ENCODE data around the gene MCUB.
"Not testable (repeated sequence)": the region's sequence is repeated elsewhere in the genome, so short reads cannot be mapped to it uniquely, and the experiment has no call there.

The MCUB gene

DNA sequence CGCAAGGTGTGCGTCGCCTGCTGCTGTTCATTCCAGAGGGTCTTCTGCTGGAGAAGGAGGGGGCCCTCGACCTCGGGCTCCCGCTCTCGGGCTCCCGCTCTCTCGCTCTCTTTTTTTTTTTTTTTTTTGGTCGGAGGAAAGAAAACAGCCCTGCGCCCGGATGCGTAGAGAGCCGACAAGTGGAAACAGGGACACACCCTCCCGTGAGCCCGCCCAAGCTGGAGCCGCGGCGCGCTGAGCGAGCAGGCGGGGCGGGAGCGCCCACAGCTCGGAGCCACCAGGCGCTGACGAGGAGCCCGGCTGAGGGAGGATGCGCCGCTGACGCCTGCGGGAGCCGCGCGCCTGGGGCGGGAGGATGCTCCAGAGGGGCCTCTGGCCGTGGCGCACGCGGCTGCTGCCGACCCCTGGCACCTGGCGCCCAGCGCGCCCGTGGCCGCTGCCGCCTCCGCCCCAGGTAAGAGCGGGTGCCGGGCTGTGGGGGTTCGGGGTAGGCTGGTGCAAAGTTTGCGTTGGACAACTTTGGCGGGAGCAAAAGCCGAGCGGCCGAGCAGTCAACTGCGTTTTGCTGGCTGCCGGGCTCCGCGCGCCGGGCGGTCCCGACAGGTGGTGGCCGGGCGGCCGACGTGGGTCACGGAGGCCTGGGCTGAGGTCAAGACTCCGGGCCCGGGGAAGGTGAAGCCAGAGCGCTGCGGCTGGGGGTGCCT is at the start of gene MCUB:
Gene MCUB, plus strand, starts transcription at position 264 of the 704 bp plus-strand sequence. Its CDS starts 92 bp downstream, at position 356.
- DNase-seq, result peak; percentile 31

GRCh38 chr4:109510687-109511086 is 49.4 kb upstream of the MCUB start:
- no peak for DNase-seq

GRCh38 chr4:109511414-109511813 is 48.6 kb upstream of the MCUB start:
- no peak for DNase-seq

DNA sequence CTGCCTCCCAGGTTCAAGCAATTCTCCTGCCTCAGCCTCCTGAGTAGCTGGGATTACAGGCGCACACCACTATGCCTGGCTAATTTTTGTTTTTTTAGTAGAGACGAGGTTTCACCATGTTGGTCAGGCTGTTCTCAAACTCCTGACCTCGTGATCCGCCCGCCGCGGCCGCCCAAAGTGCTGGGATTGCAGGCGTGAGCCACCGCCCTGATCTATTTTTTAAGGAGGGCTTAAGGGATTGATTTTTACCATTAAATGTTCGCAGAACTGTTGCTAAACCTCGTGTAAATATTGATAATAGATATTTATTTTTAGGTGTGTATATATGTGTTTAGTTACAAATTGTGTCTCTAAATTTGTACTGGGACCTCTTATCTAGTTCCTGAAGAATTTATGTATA is 46.7 kb upstream of the MCUB start:
- not testable (repeated sequence) for DNase-seq

DNA sequence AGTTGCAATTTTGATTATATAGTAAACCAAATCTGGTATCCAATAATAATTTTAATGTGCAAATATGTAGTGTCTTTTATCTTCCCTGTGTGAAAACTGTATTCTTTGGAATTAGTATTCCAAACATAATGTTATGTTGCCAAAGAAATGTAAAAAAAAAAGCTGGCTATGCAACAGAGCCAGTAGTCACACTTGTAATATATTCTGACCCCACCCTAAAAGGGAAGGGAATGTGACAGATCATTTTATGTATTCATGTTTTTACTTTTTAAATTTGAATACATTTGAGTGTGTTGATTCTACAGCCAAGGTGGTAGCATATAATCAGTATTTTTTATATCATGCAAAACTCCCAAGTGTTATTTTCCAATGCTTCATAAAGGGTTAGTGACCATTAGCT is 27.9 kb upstream of the MCUB start:
- DNase-seq, result no peak

DNA sequence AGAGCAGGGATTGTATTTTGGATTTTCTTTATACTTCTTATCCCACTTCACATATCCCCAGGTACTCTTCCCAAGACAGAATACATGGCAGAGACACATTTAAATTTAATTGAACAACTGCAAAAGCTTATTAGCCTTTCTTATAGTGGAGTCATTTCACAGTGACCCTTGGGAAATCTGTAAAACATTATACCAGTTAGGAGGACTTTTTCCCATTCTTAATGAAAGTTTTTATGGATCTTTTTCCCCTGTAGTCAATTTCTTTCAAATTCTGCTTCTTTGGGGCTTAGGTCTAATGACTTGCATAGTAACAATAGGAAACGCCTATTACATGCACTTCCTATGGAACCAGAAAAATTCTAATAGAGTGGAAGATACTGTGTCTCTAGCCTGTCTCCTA is 14.6 kb upstream of the MCUB start:
- no peak for DNase-seq

- no peak for DNase-seq
Observed at GRCh38 chr4:109547394-109547793, 12.7 kb upstream of the MCUB start.

- DNase-seq, result no peak
Observed at GRCh38 chr4:109548655-109549054, 11.4 kb upstream of the MCUB start.

GRCh38 chr4:109552237-109552636 is 7.8 kb upstream of the MCUB start:
- no peak for DNase-seq

GRCh38 chr4:109553130-109553529 is 6.9 kb upstream of the MCUB start:
- DNase-seq, result no peak

DNA sequence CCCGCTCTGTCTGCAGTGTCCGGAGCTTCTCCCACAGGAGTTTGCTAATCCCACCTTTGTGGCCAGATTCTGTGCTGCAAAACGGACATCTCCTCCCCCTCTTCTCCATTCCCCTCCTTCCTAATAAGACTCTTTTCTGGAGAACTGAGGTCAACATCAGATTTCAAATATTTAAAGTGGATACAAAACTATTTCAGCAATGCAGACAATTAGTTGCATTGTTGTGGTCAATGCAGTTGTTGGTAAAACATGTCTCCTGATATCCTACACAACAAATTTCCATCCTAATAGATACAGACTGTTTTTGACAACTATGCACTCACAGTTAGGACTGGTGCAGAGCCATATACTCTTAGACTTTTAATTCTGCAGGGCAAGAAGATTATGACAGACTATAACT is 5.1 kb upstream of the MCUB start:
- DNase-seq, result no peak

DNA sequence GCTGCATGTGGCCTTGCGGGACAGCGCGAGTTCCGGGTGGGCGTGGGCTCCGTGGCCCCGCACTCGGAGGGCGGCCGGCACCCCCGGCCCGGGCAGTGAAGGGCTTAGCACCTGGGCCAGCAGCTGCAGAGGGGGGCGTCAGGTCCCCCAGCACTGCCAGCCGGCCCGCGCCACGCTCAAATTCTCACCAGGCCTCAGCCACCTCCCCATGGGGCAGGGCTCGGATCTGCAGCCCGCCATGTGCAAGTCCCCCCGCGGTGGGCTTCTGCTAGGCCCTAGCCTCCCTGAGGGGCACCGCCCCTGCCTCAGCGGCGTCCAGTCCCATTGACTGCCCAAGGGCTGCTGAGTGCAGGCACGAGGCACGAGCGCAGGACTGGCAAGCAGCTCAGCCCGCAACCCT is 2.6 kb upstream of the MCUB start:
- DNase-seq, result no peak

DNA sequence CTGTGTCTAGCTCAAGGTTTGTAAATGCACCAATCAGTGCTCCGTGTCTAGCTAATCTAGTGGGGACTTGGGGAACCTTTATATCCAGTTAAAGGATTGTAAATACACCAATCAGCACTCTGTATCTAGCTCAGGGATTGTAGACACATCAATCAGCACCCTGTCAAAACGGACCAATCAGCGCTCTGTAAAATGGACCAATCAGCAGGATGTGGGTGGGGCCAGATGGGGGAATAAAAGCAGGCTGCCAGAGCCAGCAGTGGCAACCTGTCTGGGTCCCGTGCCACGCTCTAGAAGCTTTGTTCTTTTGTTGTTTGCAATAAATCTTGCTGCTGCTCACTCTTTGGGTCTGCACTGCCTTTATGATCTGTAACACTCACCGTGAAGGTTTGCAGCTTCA is 2.0 kb upstream of the MCUB start:
- not testable (repeated sequence) for DNase-seq

DNA sequence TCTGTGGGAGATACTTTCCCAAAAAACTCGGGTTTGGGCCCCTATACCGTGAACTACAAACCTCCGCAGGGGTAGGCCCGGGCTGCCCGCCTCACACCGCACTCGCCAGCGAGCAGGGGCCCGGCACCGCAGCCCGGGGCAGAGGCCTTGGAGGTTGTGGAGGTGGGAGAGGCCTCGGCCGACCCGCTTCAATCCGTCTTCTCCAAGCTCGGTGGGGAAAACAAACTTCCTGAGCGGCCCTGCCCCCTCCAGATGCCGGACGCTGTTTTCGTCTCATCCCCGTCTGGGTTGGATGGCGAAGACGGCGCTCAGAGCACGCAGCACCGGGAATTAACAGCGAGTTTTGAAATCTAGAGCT is 442 bp upstream of the MCUB start:
- peak; percentile 11 for DNase-seq

DNA sequence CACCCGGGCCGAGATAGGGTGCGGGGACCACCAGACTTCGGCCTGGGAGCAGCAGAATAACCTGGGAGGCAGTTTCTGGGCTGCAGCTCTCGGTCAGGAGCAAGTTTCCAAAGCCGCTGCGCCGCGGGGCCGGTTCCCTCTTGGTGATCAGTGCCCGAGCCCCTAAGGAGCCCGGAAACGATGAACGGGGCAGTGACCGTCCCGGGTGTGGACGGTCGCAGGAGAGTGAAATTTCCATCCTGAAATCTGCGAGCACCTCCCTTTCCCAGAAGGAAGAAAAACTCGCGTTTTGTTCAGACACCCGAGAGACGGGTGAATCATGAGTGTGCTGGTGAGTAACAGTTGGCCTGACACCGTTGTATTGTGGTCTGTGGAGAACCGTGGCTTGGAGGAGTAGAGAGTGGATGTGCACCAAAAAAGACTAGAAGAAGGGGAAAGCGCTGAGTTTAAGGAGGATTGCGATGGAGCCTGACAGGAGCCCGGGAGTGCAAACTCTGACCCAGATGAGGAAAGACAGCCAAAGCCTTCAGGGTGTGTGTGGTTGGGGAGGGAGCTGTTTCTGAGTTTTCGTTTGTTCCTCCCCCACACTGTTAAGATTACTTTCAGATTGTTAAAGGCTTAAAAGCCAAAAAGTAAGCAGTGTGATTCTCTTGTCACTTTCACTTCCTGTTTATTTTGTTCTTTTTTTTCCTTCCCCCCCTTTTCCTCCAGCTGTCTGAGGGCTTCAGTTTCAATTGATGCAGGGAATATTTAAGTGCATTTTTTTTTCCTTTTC is 828 bp downstream of the MCUB start:
- DNase-seq, result no peak

- DNase-seq, result no peak
Observed at GRCh38 chr4:109562457-109563239, 2.6 kb downstream of the MCUB start.

GRCh38 chr4:109571494-109571893 is 11.4 kb downstream of the MCUB start:
- no peak for DNase-seq

- no peak for DNase-seq
Observed at GRCh38 chr4:109572154-109572553, 12.1 kb downstream of the MCUB start.

DNA sequence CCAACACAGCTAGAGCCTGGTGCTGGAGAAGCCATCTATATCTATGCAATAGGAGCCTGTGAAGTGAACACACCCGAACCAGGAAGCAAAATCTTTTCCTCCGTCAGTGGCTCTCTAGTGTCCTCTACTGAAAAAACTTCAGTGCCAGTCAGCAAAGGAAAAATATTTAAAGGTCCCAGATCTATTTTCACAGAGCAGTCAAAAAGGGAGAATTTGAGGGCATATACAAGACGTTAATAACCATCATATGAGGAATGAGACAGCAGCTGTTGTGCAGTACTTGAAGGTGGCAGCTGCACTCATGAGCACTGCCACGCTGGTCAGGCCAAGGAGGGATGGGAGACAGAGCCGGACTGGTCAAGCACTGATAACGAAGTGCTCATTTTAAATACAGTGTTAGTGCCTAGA is 14.4 kb downstream of the MCUB start:
- no peak for DNase-seq

DNA sequence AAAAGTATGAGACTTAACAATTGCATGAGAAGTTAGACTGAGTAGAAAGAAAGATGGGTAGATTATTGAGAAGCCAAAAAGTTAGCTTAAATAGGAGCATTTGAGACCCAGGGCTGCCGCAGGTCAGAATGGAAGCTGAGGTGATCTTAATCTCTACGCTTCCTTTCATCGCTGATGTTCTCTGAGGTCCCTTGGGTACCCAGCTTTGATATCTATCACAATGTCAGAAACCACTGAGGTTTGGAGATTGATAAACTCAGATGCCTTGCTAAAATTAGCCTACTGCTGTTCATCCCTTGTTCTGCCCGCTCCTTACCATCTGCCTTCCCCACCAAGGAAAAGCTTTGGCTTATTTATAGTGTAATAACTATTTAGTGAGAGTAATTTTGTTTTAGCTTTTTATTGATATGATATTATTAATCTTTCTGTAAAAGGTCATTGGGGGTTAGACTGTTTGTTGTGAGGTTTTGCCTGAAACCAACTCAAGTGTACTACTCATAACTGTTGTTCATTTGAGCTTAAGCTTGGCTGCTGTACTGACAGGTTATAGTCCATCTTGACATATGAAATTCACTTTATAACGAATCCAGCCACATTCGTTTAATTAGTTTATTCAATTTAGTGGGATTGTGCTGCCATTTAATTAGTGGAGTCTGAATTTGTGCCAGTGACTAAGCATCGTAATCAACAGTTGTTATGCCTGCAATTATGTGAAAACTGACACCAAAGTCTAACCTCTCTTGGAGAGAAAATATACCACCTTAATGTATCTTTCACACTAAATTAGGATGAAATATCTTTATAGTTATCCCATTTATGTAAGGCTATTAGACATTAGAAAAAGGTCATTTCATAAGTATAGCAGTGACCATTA is 15.1 kb downstream of the MCUB start:
- no peak for DNase-seq

- no peak for DNase-seq
Observed at GRCh38 chr4:109576462-109576861, 16.4 kb downstream of the MCUB start.

DNA sequence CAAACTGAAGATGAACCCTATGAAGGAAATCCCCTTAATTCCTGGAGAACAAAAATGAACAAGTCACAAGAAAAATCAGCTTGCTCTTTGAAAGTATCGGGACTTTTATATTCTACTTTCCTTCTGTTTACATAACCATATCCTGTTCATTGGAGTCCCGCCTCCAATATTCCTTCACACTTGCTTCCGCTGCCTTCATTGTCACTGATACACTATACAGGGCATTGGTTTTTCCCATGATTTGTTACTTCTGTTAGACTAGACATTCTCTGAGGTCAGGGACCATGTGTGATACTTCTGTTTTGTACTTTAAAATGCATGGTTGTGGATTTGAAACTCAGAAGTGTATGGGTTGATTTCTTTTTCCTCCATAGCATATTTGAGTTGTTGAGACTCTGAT is 18.8 kb downstream of the MCUB start:
- no peak for DNase-seq

GRCh38 chr4:109579997-109580396 is 20.0 kb downstream of the MCUB start:
- DNase-seq, result not testable (repeated sequence)

All from SHP77 treated with DMSO at 0.1 percent for 48 hours (cell line).